ENCODE results near the gene ATAD3A. TPM values are rescaled to one million over a fixed set of nuclear protein-coding genes. Genes with fewer than 3 reads are reported as not detected.

Gene ATAD3A
- total and polyA plus RNA-seq, 2 experiments from 2014 or later: 36.5 to 80.3 TPM

DNA sequence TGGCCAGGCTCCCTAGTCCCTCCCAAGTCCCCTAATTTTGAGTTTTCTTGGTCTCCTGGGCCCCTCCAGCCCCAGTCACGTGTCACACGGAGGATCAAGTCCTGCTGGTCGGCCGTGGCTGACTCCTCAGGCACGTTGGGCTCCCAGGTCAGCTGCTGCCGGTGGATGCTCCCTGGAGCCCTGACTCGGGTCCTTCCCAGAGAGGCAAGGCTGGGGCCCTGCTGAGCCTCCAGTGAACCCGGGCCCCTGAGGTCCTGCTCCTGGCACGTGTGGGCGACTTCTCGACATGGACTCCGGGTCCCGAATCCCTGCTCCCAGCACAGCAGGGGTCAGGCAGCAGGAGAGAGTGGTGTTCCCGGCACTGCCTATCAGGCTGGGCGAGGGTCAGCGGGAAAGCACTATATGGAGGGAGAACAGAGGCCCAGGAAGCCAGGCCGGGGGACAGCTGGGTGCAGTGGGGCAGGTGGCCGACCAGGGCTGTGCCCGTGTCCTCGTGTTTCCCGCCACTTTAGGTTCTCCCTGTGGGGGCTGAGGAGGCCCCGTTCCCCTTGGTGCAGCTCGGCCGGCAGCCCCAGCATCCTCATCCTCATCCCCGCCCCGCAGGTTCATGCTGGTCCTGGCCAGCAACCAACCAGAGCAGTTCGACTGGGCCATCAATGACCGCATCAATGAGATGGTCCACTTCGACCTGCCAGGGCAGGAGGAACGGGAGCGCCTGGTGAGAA, 15.3 kb downstream of the ATAD3A start:
- no peaks in the 10 kb centered on the region for H3K27me3 ChIP-seq (ENCODE audit: insufficient read depth)
- H3K4me3 Mint-ChIP-seq: no peak overlapping the region
- H3K4me1 ChIP-seq (ENCODE audit: insufficient read depth): no peaks in the 10 kb centered on the region
- 0 out of 3 replicates have a peak, but pooled peaks cover 8% of the 10 kb centered on the region for H3K9me3 Mint-ChIP-seq
- no peak overlapping the region for H3K4me2 ChIP-seq
- H3K27me3 Mint-ChIP-seq (ENCODE audit: insufficient read depth, low read depth, poor library complexity): peaks cover 6% of the 10 kb centered on the region
- peaks cover 54% of the 10 kb centered on the region for H3K36me3 Mint-ChIP-seq (ENCODE audit: low read depth)
- H3K4me1 Mint-ChIP-seq: no peaks in the 10 kb centered on the region
- H3K27ac ChIP-seq (ENCODE audit: low read depth): no peak overlapping the region
- no peaks in the 10 kb centered on the region for H3K9me2 ChIP-seq (ENCODE audit: insufficient read depth)
- ATAC-seq (no peak), DNase-seq (ENCODE audit: low spot score) (no peak)
- no peak overlapping the region for H2AFZ ChIP-seq
- no peak for TF ChIP-seq ZNF331 (CRISPR knock-in tag; IDR thresholded peaks at IDR 0.05; ENCODE audit: low read depth)
- TF ChIP-seq, protein P1, sequence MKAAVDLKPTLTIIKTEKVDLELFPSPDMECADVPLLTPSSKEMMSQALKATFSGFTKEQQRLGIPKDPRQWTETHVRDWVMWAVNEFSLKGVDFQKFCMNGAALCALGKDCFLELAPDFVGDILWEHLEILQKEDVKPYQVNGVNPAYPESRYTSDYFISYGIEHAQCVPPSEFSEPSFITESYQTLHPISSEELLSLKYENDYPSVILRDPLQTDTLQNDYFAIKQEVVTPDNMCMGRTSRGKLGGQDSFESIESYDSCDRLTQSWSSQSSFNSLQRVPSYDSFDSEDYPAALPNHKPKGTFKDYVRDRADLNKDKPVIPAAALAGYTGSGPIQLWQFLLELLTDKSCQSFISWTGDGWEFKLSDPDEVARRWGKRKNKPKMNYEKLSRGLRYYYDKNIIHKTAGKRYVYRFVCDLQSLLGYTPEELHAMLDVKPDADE (IDR thresholded peaks at IDR 0.05): no peak
- TF ChIP-seq, protein P2, sequence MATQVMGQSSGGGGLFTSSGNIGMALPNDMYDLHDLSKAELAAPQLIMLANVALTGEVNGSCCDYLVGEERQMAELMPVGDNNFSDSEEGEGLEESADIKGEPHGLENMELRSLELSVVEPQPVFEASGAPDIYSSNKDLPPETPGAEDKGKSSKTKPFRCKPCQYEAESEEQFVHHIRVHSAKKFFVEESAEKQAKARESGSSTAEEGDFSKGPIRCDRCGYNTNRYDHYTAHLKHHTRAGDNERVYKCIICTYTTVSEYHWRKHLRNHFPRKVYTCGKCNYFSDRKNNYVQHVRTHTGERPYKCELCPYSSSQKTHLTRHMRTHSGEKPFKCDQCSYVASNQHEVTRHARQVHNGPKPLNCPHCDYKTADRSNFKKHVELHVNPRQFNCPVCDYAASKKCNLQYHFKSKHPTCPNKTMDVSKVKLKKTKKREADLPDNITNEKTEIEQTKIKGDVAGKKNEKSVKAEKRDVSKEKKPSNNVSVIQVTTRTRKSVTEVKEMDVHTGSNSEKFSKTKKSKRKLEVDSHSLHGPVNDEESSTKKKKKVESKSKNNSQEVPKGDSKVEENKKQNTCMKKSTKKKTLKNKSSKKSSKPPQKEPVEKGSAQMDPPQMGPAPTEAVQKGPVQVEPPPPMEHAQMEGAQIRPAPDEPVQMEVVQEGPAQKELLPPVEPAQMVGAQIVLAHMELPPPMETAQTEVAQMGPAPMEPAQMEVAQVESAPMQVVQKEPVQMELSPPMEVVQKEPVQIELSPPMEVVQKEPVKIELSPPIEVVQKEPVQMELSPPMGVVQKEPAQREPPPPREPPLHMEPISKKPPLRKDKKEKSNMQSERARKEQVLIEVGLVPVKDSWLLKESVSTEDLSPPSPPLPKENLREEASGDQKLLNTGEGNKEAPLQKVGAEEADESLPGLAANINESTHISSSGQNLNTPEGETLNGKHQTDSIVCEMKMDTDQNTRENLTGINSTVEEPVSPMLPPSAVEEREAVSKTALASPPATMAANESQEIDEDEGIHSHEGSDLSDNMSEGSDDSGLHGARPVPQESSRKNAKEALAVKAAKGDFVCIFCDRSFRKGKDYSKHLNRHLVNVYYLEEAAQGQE (IDR thresholded peaks at IDR 0.05; ENCODE audit: unreplicated experiment): no peak
- TF ChIP-seq, protein P3, sequence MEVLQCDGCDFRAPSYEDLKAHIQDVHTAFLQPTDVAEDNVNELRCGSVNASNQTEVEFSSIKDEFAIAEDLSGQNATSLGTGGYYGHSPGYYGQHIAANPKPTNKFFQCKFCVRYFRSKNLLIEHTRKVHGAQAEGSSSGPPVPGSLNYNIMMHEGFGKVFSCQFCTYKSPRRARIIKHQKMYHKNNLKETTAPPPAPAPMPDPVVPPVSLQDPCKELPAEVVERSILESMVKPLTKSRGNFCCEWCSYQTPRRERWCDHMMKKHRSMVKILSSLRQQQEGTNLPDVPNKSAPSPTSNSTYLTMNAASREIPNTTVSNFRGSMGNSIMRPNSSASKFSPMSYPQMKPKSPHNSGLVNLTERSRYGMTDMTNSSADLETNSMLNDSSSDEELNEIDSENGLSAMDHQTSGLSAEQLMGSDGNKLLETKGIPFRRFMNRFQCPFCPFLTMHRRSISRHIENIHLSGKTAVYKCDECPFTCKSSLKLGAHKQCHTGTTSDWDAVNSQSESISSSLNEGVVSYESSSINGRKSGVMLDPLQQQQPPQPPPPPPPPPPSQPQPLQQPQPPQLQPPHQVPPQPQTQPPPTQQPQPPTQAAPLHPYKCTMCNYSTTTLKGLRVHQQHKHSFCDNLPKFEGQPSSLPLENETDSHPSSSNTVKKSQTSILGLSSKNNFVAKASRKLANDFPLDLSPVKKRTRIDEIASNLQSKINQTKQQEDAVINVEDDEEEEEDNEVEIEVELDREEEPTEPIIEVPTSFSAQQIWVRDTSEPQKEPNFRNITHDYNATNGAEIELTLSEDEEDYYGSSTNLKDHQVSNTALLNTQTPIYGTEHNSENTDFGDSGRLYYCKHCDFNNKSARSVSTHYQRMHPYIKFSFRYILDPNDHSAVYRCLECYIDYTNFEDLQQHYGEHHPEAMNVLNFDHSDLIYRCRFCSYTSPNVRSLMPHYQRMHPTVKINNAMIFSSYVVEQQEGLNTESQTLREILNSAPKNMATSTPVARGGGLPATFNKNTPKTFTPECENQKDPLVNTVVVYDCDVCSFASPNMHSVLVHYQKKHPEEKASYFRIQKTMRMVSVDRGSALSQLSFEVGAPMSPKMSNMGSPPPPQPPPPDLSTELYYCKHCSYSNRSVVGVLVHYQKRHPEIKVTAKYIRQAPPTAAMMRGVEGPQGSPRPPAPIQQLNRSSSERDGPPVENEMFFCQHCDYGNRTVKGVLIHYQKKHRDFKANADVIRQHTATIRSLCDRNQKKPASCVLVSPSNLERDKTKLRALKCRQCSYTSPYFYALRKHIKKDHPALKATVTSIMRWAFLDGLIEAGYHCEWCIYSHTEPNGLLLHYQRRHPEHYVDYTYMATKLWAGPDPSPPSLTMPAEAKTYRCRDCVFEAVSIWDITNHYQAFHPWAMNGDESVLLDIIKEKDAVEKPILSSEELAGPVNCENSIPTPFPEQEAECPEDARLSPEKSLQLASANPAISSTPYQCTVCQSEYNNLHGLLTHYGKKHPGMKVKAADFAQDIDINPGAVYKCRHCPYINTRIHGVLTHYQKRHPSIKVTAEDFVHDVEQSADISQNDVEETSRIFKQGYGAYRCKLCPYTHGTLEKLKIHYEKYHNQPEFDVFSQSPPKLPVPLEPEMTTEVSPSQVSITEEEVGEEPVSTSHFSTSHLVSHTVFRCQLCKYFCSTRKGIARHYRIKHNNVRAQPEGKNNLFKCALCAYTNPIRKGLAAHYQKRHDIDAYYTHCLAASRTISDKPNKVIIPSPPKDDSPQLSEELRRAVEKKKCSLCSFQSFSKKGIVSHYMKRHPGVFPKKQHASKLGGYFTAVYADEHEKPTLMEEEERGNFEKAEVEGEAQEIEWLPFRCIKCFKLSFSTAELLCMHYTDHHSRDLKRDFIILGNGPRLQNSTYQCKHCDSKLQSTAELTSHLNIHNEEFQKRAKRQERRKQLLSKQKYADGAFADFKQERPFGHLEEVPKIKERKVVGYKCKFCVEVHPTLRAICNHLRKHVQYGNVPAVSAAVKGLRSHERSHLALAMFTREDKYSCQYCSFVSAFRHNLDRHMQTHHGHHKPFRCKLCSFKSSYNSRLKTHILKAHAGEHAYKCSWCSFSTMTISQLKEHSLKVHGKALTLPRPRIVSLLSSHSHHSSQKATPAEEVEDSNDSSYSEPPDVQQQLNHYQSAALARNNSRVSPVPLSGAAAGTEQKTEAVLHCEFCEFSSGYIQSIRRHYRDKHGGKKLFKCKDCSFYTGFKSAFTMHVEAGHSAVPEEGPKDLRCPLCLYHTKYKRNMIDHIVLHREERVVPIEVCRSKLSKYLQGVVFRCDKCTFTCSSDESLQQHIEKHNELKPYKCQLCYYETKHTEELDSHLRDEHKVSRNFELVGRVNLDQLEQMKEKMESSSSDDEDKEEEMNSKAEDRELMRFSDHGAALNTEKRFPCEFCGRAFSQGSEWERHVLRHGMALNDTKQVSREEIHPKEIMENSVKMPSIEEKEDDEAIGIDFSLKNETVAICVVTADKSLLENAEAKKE (CRISPR knock-in tag; IDR thresholded peaks at IDR 0.05): no peak
- no peak for TF ChIP-seq EZH2 (IDR thresholded peaks at IDR 0.05; ENCODE audit: low read depth, unreplicated experiment)
- TF ChIP-seq ZNF114 (CRISPR knock-in tag; IDR thresholded peaks at IDR 0.05): no peak
- TF ChIP-seq, protein P4, sequence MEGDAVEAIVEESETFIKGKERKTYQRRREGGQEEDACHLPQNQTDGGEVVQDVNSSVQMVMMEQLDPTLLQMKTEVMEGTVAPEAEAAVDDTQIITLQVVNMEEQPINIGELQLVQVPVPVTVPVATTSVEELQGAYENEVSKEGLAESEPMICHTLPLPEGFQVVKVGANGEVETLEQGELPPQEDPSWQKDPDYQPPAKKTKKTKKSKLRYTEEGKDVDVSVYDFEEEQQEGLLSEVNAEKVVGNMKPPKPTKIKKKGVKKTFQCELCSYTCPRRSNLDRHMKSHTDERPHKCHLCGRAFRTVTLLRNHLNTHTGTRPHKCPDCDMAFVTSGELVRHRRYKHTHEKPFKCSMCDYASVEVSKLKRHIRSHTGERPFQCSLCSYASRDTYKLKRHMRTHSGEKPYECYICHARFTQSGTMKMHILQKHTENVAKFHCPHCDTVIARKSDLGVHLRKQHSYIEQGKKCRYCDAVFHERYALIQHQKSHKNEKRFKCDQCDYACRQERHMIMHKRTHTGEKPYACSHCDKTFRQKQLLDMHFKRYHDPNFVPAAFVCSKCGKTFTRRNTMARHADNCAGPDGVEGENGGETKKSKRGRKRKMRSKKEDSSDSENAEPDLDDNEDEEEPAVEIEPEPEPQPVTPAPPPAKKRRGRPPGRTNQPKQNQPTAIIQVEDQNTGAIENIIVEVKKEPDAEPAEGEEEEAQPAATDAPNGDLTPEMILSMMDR (conservative IDR thresholded peaks at IDR 0.05; ENCODE audit: low read depth in 2 of 2): no peak
- TF ChIP-seq NANOG (IDR thresholded peaks at IDR 0.05; ENCODE audit: borderline replicate concordance): no peak
- no peaks in the 10 kb centered on the region for H3K79me2 ChIP-seq (replicated peaks; ENCODE audit: insufficient read depth)
- no peaks in the 10 kb centered on the region for H3K36me3 ChIP-seq (ENCODE audit: insufficient read depth)
- no peak overlapping the region for H3K4me3 ChIP-seq
- no peak overlapping the region for H3K27ac Mint-ChIP-seq
- no peaks in the 10 kb centered on the region; the same call in 1 of the 2 replicates for H4K20me1 ChIP-seq (replicated peaks; ENCODE audit: insufficient read depth)
- H3F3A ChIP-seq (replicated peaks; ENCODE audit: low read depth): no peaks in the 10 kb centered on the region

Data from GM23338 (cell line).